ENCODE results near the gene MEI1.

DNA sequence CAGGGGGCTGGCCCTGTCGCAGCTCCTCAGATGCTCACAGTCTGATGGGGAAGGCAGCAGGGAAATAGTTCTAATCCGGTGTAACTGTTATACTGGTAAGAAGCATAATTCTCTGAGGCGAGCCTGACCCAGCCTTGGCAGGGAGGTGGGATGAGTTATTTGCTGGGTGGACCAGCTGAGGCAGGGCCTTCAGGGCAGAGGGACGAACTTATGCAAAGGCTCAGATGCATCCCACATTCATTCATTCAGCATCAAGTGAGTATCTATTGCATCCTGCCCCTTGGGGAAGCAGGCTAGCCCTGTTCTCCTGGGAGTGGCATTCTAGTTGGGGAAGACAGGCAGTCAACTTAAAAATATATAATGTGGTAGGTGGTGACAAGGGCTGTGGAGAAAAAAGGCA is 120.0 kb downstream of the MEI1 start:
- TF ChIP-seq POLR2AphosphoS5 (IDR thresholded peaks at IDR 0.05; ENCODE audit: low read depth, low read length): no peak
- TF ChIP-seq, protein P1, sequence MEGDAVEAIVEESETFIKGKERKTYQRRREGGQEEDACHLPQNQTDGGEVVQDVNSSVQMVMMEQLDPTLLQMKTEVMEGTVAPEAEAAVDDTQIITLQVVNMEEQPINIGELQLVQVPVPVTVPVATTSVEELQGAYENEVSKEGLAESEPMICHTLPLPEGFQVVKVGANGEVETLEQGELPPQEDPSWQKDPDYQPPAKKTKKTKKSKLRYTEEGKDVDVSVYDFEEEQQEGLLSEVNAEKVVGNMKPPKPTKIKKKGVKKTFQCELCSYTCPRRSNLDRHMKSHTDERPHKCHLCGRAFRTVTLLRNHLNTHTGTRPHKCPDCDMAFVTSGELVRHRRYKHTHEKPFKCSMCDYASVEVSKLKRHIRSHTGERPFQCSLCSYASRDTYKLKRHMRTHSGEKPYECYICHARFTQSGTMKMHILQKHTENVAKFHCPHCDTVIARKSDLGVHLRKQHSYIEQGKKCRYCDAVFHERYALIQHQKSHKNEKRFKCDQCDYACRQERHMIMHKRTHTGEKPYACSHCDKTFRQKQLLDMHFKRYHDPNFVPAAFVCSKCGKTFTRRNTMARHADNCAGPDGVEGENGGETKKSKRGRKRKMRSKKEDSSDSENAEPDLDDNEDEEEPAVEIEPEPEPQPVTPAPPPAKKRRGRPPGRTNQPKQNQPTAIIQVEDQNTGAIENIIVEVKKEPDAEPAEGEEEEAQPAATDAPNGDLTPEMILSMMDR (IDR thresholded peaks at IDR 0.05): no peak

Measured in Panc1 (cell line).